Endothelial cell of umbilical vein (primary cell): ENCODE measurements around the gene ZNF438. TPM values are rescaled to one million over a fixed set of nuclear protein-coding genes. Genes with fewer than 3 reads are reported as not detected.

ENCODE experiments used
- BruUV-seq: library from RNA; stranded (reverse); fragments of 400-500 nt; replicated peaks from 2 replicates; lab custom pipeline; 2021; lab: Mats Ljungman, UMichigan
- CTCF ChIA-PET: fragments of 300-600, 350-600 bp; sonication (Branson Sonifier 250); formaldehyde crosslinking; loops from one replicate; lab custom pipeline; 2021; ENCODE audit warnings: antibody characterized with exemption, inconsistent platforms; lab: Charles Lee
- POLR2A ChIA-PET: fragments of 300-600, 350-600 bp; sonication (Branson Sonifier 250); formaldehyde crosslinking; loops from one replicate; lab custom pipeline; 2021; ENCODE audit warnings: antibody characterized with exemption, inconsistent platforms; lab: Charles Lee
- DNase-seq: peaks from one replicate; pipeline ENCODE4 v3.0.0-alpha.2; 2011; ENCODE audit warnings: low read depth, low spot score
- FAIRE-seq: peaks from 2 replicates; lab custom pipeline; 2011; peaks lifted over from hg19 to GRCh38; lab: Jason Lieb, UNC
- H2AFZ ChIP-seq: 2 replicates; pipeline ENCODE4 v1.6.0; 2012; ENCODE audit warnings: low read depth, low read length, control low read depth, inconsistent platforms
- H3K27ac ChIP-seq: 2 replicates; pipeline ENCODE4 v1.5.1; 2011; ENCODE audit warnings: low read depth, mild to moderate bottlenecking, control low read depth, low read length, moderate library complexity; ENCODE audit not compliant: insufficient read depth
- H3K27me3 ChIP-seq, 2 experiments: 2 replicates each; pipeline versions ENCODE4 v1.6.0 to v1.6.1; 2011; ENCODE audit warnings: low read length in 2 of 2, mixed read lengths in 1 of 2; ENCODE audit not compliant: control insufficient read depth in 2 of 2, insufficient read depth in 2 of 2
- H3K36me3 ChIP-seq, 2 experiments: 2 replicates in 1 of 2; 3 replicates in 1 of 2; pipeline ENCODE4 v1.5.1; 2011; ENCODE audit warnings: low read length in 2 of 2, mild to moderate bottlenecking in 1 of 2, moderate library complexity in 1 of 2; ENCODE audit not compliant: control insufficient read depth in 2 of 2, insufficient read depth in 2 of 2; ENCODE audit errors: extremely low read depth in 1 of 2
- H3K4me1 ChIP-seq: 3 replicates; pipeline ENCODE4 v1.5.1; 2011; ENCODE audit warnings: mild to moderate bottlenecking, low read length; ENCODE audit not compliant: control insufficient read depth, insufficient read depth; ENCODE audit errors: extremely low read depth
- H3K4me2 ChIP-seq: 2 replicates; pipeline ENCODE4 v1.6.1; 2011; ENCODE audit warnings: low read length, control low read depth, mixed read lengths; ENCODE audit not compliant: insufficient read depth
- H3K4me3 ChIP-seq, 3 experiments: fragments of 200-600 bp in 1 of 3; sonication (generic), shearing (Covaris generic) in 1 of 3; replicated peaks in 1 of 3; 2 replicates each; pipeline ENCODE4 v1.5.1; 2011 to 2016; ENCODE audit warnings: control low read depth in 3 of 3, low read length in 3 of 3, mild to moderate bottlenecking in 2 of 3, inconsistent platforms in 1 of 3, low read depth in 1 of 3, moderate library complexity in 1 of 3; ENCODE audit not compliant: insufficient read depth in 1 of 3
- H3K79me2 ChIP-seq: 2 replicates; pipeline ENCODE4 v1.6.0; 2012; ENCODE audit warnings: low read length, inconsistent platforms; ENCODE audit not compliant: control insufficient read depth, insufficient read depth
- H3K9ac ChIP-seq: replicated peaks from 2 replicates; pipeline ENCODE3; 2011; ENCODE audit warnings: low read length, control low read depth; ENCODE audit not compliant: insufficient read depth; ENCODE audit errors: extremely low read depth
- H3K9me1 ChIP-seq: replicated peaks from 3 replicates; pipeline ENCODE4 v1.6.0; 2011; ENCODE audit warnings: mild to moderate bottlenecking, low read length; ENCODE audit not compliant: control insufficient read depth, insufficient read depth; ENCODE audit errors: extremely low read depth
- H3K9me3 ChIP-seq: replicated peaks from 2 replicates; pipeline ENCODE4 v1.5.1; 2012; ENCODE audit warnings: low read length, inconsistent platforms; ENCODE audit not compliant: control insufficient read depth, insufficient read depth
- H4K20me1 ChIP-seq: replicated peaks from 2 replicates; pipeline ENCODE3; 2011; ENCODE audit warnings: mild to moderate bottlenecking, low read length; ENCODE audit not compliant: control insufficient read depth, insufficient read depth; ENCODE audit errors: extremely low read depth
- EZH2 ChIP-seq: IDR thresholded peaks from 2 replicates; pipeline ENCODE4 v1.6.1; 2012; ENCODE audit warnings: borderline replicate concordance, low read depth, mild to moderate bottlenecking, moderate library complexity, low read length, inconsistent platforms; ENCODE audit not compliant: severe bottlenecking
- FOS ChIP-seq: IDR thresholded peaks from 2 replicates; pipeline ENCODE4 v1.6.1; 2011; ENCODE audit warnings: mild to moderate bottlenecking, low read length, moderate library complexity, borderline replicate concordance; ENCODE audit not compliant: insufficient read depth
- GATA2 ChIP-seq: IDR thresholded peaks from 2 replicates; pipeline ENCODE4 v1.7.0; 2011; ENCODE audit warnings: low read depth, mild to moderate bottlenecking, moderate library complexity, mixed read lengths, low read length; ENCODE audit not compliant: insufficient read length, insufficient read depth
- JUN ChIP-seq: IDR thresholded peaks from 2 replicates; pipeline ENCODE4 v1.6.1; 2011; ENCODE audit warnings: borderline replicate concordance, low read depth; ENCODE audit not compliant: insufficient read length, insufficient read depth
- MYC ChIP-seq: IDR thresholded peaks from one replicate; pipeline ENCODE4 v1.6.1; 2011; ENCODE audit warnings: mild to moderate bottlenecking, low read depth, low read length
- POLR2A ChIP-seq: IDR thresholded peaks from 2 replicates; pipeline ENCODE4 v1.6.1; 2012; ENCODE audit warnings: low read depth, mild to moderate bottlenecking, control low read depth, low read length
- POLR2AphosphoS5 ChIP-seq: IDR thresholded peaks from 2 replicates; pipeline ENCODE4 v1.6.1; 2012; ENCODE audit warnings: low read depth, mild to moderate bottlenecking, control low read depth, low read length, moderate library complexity; ENCODE audit not compliant: insufficient read depth
- dilution Hi-C: fragments of 300-500 bp; cut with MboI; formaldehyde crosslinking; loops from one replicate; pipeline ENCODE4 v1.15.0; 2019; ENCODE audit warnings: low sequenced_read_pairs; ENCODE audit not compliant: extremely low pct_ligation_motif_present
- intact Hi-C: fragments of 100-400 bp; cut with micrococcal nuclease; formaldehyde crosslinking; loops from one replicate; pipeline ENCODE4 v1.10.0; 2022
- polyA plus RNA-seq, 4 experiments: library from polyadenylated mRNA; depleted of rRNA in 3 of 4; stranded (reverse) in 3 of 4; unstranded in 1 of 4; fragments of >200 nt; gene quantifications; 2 replicates each; pipeline versions ENCODE4 v1.2.1 to v1.2.3, GENCODE V29; 2011 to 2012; ENCODE audit warnings: missing spikeins in 1 of 4
- total RNA-seq: library from RNA; stranded (reverse); gene quantifications from 2 replicates; pipeline ENCODE4 v1.2.3, GENCODE V29; 2021
- TF ChIP-seq, protein P1 (sequence below): IDR thresholded peaks from 2 replicates; pipeline ENCODE4 v1.6.1; 2011; ENCODE audit not compliant: insufficient read depth, insufficient read length
- TF ChIP-seq, protein P2 (sequence below), 2 donors: IDR thresholded peaks; 1 replicate in 1 of 2; 2 replicates in 1 of 2; pipeline ENCODE4 v1.5.1; 2011; ENCODE audit warnings: low read length in 2 of 2, mild to moderate bottlenecking in 2 of 2, moderate library complexity in 2 of 2, control low read depth in 1 of 2, inconsistent platforms in 1 of 2, low read depth in 1 of 2; ENCODE audit not compliant: insufficient read depth in 1 of 2; ENCODE audit errors: extremely low read depth in 1 of 2

ZNF438 gene
- total and polyA plus RNA-seq, 2 donors (not counting 3 experiments of a cell fraction or from before 2014, with no cell fraction given): 7.2 to 15.1 TPM

DNA sequence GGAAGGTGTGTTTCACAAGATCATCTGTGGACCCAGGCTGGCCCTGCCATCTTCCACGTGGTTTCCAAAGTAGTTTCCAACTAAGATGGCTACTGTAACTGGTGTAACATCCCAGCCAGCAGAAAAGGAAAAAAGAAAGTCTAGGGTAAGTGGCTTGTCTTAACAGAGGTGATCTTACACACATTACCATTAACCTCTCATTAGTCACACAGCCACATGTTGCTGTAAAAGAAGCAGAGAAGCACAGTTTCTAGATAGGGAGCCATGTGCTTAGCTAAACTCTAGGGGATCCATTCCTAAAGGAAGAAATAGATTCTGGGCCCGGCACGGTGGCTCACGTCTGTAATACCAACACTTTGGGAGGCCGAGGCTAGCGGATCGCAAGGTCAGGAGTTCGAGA lies 54.3 kb downstream of the ZNF438 start:
- no peaks in the 10 kb centered on the region for H3K27me3 ChIP-seq
- no peak for FAIRE-seq
- H3K27ac ChIP-seq: no peak overlapping the region
- peaks cover 10% of the 10 kb centered on the region for H3K4me1 ChIP-seq
- ChIA-PET POLR2A (no interaction called here), CTCF (interaction anchor here (1.2 kb wide), 1 partner anchor 13 kb away, joined by 5 read pairs; no protein-coding TSS in a partner anchor)
- intact Hi-C loops (no loop called here), dilution Hi-C loops (no loop called here)
- no peak overlapping the region for H3K4me3 ChIP-seq
- no peaks in the 10 kb centered on the region for H4K20me1 ChIP-seq
- no peaks in the 10 kb centered on the region for H3K9me1 ChIP-seq
- peaks cover 10% of the 10 kb centered on the region for H3K79me2 ChIP-seq
- DNase-seq: no peak
- H3K4me2 ChIP-seq: no peak overlapping the region
- peaks cover 0 to 6% of the 10 kb centered on the region in 2 experiments for H3K36me3 ChIP-seq
- BruUV-seq: no TSS peak
- H3K9ac ChIP-seq: no peak overlapping the region
- H2AFZ ChIP-seq: no peak overlapping the region
- no peaks in the 10 kb centered on the region for H3K9me3 ChIP-seq
- no peak for TF ChIP-seq JUN
- TF ChIP-seq FOS: no peak
- TF ChIP-seq EZH2: no peak
- no peak for TF ChIP-seq POLR2AphosphoS5
- no peak for TF ChIP-seq GATA2
- TF ChIP-seq, protein P1, sequence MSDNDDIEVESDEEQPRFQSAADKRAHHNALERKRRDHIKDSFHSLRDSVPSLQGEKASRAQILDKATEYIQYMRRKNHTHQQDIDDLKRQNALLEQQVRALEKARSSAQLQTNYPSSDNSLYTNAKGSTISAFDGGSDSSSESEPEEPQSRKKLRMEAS: no peak
- no peak for TF ChIP-seq MYC
- TF ChIP-seq POLR2A: no peak
- TF ChIP-seq, protein P2, sequence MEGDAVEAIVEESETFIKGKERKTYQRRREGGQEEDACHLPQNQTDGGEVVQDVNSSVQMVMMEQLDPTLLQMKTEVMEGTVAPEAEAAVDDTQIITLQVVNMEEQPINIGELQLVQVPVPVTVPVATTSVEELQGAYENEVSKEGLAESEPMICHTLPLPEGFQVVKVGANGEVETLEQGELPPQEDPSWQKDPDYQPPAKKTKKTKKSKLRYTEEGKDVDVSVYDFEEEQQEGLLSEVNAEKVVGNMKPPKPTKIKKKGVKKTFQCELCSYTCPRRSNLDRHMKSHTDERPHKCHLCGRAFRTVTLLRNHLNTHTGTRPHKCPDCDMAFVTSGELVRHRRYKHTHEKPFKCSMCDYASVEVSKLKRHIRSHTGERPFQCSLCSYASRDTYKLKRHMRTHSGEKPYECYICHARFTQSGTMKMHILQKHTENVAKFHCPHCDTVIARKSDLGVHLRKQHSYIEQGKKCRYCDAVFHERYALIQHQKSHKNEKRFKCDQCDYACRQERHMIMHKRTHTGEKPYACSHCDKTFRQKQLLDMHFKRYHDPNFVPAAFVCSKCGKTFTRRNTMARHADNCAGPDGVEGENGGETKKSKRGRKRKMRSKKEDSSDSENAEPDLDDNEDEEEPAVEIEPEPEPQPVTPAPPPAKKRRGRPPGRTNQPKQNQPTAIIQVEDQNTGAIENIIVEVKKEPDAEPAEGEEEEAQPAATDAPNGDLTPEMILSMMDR (IDR thresholded peaks at IDR 0.05; ENCODE audit: extremely low read depth in 1 of 2, insufficient read depth in 1 of 2, low read depth in 1 of 2, low read length in 2 of 2): no peak
